ENCODE data around the gene FBRSL1.

Gene FBRSL1

GRCh38 chr12:132486168-132486567 lies 3.8 kb upstream of the FBRSL1 start:
- H3K27me3 ChIP-seq (ENCODE audit: control insufficient read depth, insufficient read depth, low read length), result peaks cover 84% of the 10 kb centered on the region
- H3K9ac ChIP-seq (ENCODE audit: low read depth, low read length), result no peak overlapping the region
- no peaks in the 10 kb centered on the region for H3K9me3 ChIP-seq (ENCODE audit: control insufficient read depth, insufficient read depth, low read length)
- H3K27ac ChIP-seq (ENCODE audit: low read depth, low read length), result no peak overlapping the region
- H3K36me3 ChIP-seq (ENCODE audit: control insufficient read depth, insufficient read depth, low read length), result no peaks in the 10 kb centered on the region
- H3K4me1 ChIP-seq (ENCODE audit: control insufficient read depth, insufficient read depth, low read length), result peaks cover 4% of the 10 kb centered on the region; the same call in 1 of the 2 replicates
- no peak overlapping the region for H3K4me3 ChIP-seq (ENCODE audit: low read depth, low read length)

DNA sequence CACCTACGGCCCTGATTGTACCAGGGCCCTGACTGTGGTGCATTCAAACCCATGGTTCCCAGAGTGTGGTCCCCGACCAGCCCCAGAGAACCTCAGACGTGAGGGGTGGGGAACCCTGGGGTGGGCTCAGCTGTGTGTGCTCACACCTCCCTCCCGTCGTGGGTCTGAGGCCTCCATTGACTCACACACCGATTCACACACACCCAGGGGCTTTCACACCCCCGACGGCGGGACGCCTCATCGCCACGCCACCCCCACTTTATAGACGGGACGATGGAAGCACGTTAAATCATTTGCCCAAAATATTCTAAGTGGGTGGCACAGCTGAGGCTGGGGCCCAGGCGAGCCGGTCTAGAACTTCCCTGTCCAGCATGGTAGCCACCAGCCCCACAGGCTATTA lies 3.4 kb upstream of the FBRSL1 start:
- H3K27ac ChIP-seq (ENCODE audit: low read depth, low read length), result no peak overlapping the region
- no peaks in the 10 kb centered on the region for H3K9me3 ChIP-seq (ENCODE audit: control insufficient read depth, insufficient read depth, low read length)
- no peak overlapping the region for H3K9ac ChIP-seq (ENCODE audit: low read depth, low read length)
- H3K4me3 ChIP-seq (ENCODE audit: low read depth, low read length), result no peak overlapping the region
- no peaks in the 10 kb centered on the region for H3K36me3 ChIP-seq (ENCODE audit: control insufficient read depth, insufficient read depth, low read length)
- H3K27me3 ChIP-seq (ENCODE audit: control insufficient read depth, insufficient read depth, low read length), result peaks cover 82% of the 10 kb centered on the region
- peaks cover 4% of the 10 kb centered on the region; the same call in 1 of the 2 replicates for H3K4me1 ChIP-seq (ENCODE audit: control insufficient read depth, insufficient read depth, low read length)

DNA sequence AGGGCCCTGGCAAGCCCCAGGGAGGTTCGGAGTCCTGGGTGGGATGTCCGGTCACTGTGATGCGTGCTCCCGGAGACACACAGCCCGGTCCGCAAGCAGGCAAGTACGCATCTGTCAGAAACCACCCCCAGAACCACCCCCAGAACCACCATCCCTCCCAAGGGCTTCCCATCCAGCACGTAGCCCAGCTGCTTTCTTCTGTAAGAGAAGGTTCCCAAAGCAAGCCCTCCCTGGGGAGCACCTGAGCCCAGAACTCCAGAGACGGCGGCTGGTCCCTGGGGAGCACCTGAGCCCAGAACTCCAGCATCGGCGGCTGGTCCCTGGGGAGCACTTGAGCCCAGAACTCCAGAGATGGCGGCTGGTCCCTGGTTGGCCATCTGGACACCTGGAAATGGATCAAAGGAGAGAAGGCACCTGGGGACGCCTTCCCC lies 2.6 kb upstream of the FBRSL1 start:
- Histone ChIP-seq H3K4me1 (ENCODE audit: control insufficient read depth, insufficient read depth, low read length) (peaks cover 4% of the 10 kb centered on the region; the same call in 1 of the 2 replicates), H3K9me3 (ENCODE audit: control insufficient read depth, insufficient read depth, low read length) (no peaks in the 10 kb centered on the region), H3K27ac (ENCODE audit: low read depth, low read length) (no peak overlapping the region), H3K9ac (ENCODE audit: low read depth, low read length) (no peak overlapping the region), H3K4me3 (ENCODE audit: low read depth, low read length) (no peak overlapping the region), H3K27me3 (ENCODE audit: control insufficient read depth, insufficient read depth, low read length) (peaks cover 75% of the 10 kb centered on the region), H3K36me3 (ENCODE audit: control insufficient read depth, insufficient read depth, low read length) (no peaks in the 10 kb centered on the region)

- no peak overlapping the region for H3K27ac ChIP-seq (ENCODE audit: low read depth, low read length)
- no peak overlapping the region for H3K9ac ChIP-seq (ENCODE audit: low read depth, low read length)
- peak overlapping the region; percentile 55; the same call in 1 of the 2 replicates for H3K4me3 ChIP-seq (ENCODE audit: low read depth, low read length)
- peaks cover 4% of the 10 kb centered on the region; the same call in 1 of the 2 replicates for H3K4me1 ChIP-seq (ENCODE audit: control insufficient read depth, insufficient read depth, low read length)
- H3K27me3 ChIP-seq (ENCODE audit: control insufficient read depth, insufficient read depth, low read length), result peaks cover 64% of the 10 kb centered on the region
- no peaks in the 10 kb centered on the region for H3K9me3 ChIP-seq (ENCODE audit: control insufficient read depth, insufficient read depth, low read length)
- H3K36me3 ChIP-seq (ENCODE audit: control insufficient read depth, insufficient read depth, low read length), result no peaks in the 10 kb centered on the region
Measured at GRCh38 chr12:132488127-132489077, 1.5 kb upstream of the FBRSL1 start.

DNA sequence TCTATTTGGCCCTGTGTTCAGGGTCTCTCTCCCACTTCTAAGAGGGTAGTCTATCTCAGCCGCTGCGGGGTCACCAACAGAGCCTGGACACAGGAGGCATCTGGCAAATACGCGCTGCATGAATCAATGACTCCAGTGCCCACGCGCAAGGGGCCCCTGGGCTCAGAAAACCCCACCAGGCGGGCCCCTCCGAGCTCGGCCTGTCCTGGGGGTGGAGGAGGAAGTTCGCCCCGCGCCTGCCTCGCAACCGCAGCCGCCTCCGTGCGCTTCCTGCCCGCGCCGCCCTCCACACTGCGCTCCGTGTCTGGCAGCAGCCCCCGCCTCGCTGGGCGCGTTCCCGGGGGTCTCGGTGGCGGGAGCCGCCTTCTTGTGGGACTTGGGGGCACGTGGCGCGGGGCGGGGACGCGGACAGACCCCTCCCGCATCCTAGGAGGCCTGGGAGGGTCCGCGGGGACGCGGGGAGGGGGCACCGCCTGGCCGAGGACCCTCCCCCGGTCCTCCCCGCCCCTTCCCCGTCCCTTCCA lies 811 bp upstream of the FBRSL1 start:
- H3K4me3 ChIP-seq (ENCODE audit: low read depth, low read length), result peak overlapping the region; percentile 55
- no peak overlapping the region for H3K27ac ChIP-seq (ENCODE audit: low read depth, low read length)
- no peaks in the 10 kb centered on the region for H3K9me3 ChIP-seq (ENCODE audit: control insufficient read depth, insufficient read depth, low read length)
- H3K9ac ChIP-seq (ENCODE audit: low read depth, low read length), result no peak overlapping the region
- no peaks in the 10 kb centered on the region for H3K36me3 ChIP-seq (ENCODE audit: control insufficient read depth, insufficient read depth, low read length)
- H3K4me1 ChIP-seq (ENCODE audit: control insufficient read depth, insufficient read depth, low read length), result peaks cover 4% of the 10 kb centered on the region; the same call in 1 of the 2 replicates
- H3K27me3 ChIP-seq (ENCODE audit: control insufficient read depth, insufficient read depth, low read length), result peaks cover 57% of the 10 kb centered on the region

GRCh38 chr12:132490422-132491137 lies 629 bp downstream of the FBRSL1 start:
- H3K36me3 ChIP-seq (ENCODE audit: control insufficient read depth, insufficient read depth, low read length), result no peaks in the 10 kb centered on the region
- H3K9me3 ChIP-seq (ENCODE audit: control insufficient read depth, insufficient read depth, low read length), result no peaks in the 10 kb centered on the region
- H3K4me3 ChIP-seq (ENCODE audit: low read depth, low read length), result peak overlapping the region; percentile 71
- no peak overlapping the region for H3K9ac ChIP-seq (ENCODE audit: low read depth, low read length)
- peaks cover 44% of the 10 kb centered on the region for H3K27me3 ChIP-seq (ENCODE audit: control insufficient read depth, insufficient read depth, low read length)
- no peak overlapping the region for H3K27ac ChIP-seq (ENCODE audit: low read depth, low read length)
- H3K4me1 ChIP-seq (ENCODE audit: control insufficient read depth, insufficient read depth, low read length), result peaks cover 4% of the 10 kb centered on the region; the same call in 1 of the 2 replicates

DNA sequence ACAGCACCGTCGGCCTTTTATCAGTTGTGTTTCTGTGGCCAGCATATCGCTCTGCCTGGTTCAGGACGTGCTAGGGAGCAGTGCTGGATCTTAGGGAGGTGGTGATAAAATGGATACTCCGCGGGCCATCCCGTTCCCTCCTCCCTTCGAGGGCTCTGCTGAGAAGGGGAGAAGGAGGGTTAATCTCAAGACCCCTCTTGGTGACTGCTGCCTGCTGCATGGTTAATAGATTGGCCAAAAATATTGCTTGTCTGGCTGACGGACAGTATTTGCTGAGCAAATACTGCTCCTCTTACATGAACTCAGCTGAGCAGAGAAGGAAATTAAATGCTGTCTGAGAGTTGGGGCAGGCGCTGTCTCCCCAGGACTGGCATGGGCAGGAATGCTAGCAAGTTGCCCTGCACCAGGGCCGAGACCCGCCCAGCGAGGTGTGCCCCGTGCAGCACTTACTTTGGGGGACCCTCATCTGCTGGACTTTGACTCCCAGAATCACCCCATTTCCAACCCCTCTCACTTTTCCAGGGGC lies 1.2 kb downstream of the FBRSL1 start:
- no peaks in the 10 kb centered on the region for H3K36me3 ChIP-seq (ENCODE audit: control insufficient read depth, insufficient read depth, low read length)
- H3K27ac ChIP-seq (ENCODE audit: low read depth, low read length), result no peak overlapping the region
- no peak overlapping the region for H3K9ac ChIP-seq (ENCODE audit: low read depth, low read length)
- H3K4me3 ChIP-seq (ENCODE audit: low read depth, low read length), result peak overlapping the region; percentile 71
- peaks cover 4% of the 10 kb centered on the region; the same call in 1 of the 2 replicates for H3K4me1 ChIP-seq (ENCODE audit: control insufficient read depth, insufficient read depth, low read length)
- H3K27me3 ChIP-seq (ENCODE audit: control insufficient read depth, insufficient read depth, low read length), result peaks cover 38% of the 10 kb centered on the region
- H3K9me3 ChIP-seq (ENCODE audit: control insufficient read depth, insufficient read depth, low read length), result no peaks in the 10 kb centered on the region

DNA sequence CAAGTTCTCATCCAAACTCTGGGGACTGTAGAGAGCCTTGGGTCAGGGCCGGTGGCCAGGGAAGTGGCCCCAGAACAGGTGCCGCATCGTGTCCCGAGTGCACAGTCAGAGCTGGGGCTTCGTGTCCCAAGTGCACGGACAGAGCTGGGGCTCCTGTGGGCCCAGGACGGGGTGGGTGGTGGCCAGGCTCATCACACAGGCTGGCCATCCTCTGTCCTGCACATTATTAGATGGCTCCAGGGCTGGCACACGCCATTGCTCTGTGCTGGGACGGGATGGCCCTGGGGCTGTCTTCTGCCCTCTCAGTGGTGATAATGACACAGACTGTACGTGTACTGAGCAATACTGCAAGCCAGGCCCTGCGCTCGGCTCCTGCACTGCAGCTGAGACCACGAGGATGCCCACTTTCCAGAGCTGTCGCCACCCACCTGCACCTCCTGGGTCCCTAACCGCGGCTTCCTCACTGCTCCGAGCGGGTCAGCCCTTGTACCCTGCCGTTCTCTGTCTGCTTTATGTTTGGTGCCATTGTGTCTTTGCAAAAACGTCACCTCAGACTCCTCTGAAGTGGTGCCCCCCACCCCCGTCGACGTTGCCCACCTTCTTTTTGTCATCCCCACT lies 1.9 kb downstream of the FBRSL1 start:
- no peaks in the 10 kb centered on the region for H3K9me3 ChIP-seq (ENCODE audit: control insufficient read depth, insufficient read depth, low read length)
- peaks cover 32% of the 10 kb centered on the region for H3K27me3 ChIP-seq (ENCODE audit: control insufficient read depth, insufficient read depth, low read length)
- peaks cover 4% of the 10 kb centered on the region; the same call in 1 of the 2 replicates for H3K4me1 ChIP-seq (ENCODE audit: control insufficient read depth, insufficient read depth, low read length)
- H3K27ac ChIP-seq (ENCODE audit: low read depth, low read length), result no peak overlapping the region
- peak overlapping the region; percentile 71; the same call in 1 of the 2 replicates for H3K4me3 ChIP-seq (ENCODE audit: low read depth, low read length)
- no peak overlapping the region for H3K9ac ChIP-seq (ENCODE audit: low read depth, low read length)
- H3K36me3 ChIP-seq (ENCODE audit: control insufficient read depth, insufficient read depth, low read length), result no peaks in the 10 kb centered on the region

DNA sequence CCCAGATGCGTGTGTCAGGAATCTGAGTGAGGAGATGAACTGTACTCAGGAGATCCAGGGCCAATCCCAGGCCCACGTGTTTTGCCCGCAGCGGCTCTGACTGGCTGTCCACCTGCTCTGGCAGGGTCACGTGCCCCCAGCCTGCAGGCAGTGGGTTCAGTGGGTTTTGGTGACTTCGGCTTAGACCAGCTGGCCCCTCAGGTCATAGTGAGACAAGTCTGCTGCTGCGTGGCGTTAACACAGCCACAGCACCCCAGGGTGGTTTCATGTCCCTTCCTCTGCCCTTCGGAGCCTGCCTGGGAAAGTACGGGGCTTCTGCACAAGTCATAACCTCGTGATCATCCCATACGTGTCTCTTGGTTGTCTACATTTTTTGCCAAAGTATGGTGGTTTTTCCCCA lies 2.6 kb downstream of the FBRSL1 start:
- Histone ChIP-seq H3K4me3 (ENCODE audit: low read depth, low read length) (no peak overlapping the region), H3K27me3 (ENCODE audit: control insufficient read depth, insufficient read depth, low read length) (peaks cover 25% of the 10 kb centered on the region), H3K4me1 (ENCODE audit: control insufficient read depth, insufficient read depth, low read length) (peaks cover 4% of the 10 kb centered on the region; the same call in 1 of the 2 replicates), H3K9me3 (ENCODE audit: control insufficient read depth, insufficient read depth, low read length) (no peaks in the 10 kb centered on the region), H3K27ac (ENCODE audit: low read depth, low read length) (no peak overlapping the region), H3K9ac (ENCODE audit: low read depth, low read length) (no peak overlapping the region), H3K36me3 (ENCODE audit: control insufficient read depth, insufficient read depth, low read length) (no peaks in the 10 kb centered on the region)

DNA sequence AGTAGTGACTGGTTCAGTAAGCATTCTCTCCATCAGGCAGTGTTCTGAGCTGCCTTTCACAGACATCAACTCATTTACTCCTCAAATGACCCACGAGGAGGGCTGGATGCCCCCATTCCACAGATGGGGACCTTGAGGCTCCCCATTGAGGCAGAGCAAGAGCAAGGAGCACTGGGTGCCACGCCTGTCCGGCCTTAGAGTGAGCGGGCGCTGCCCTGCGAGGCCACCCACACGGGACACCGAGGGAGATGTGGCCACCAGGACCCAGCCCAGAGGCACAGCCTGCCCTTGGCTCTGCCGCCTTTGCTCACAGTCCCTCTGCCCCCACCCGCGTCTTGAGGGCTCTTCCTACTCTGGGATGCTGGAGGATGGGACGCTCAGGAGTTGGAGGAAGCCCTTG lies 3.0 kb downstream of the FBRSL1 start:
- peaks cover 4% of the 10 kb centered on the region; the same call in 1 of the 2 replicates for H3K4me1 ChIP-seq (ENCODE audit: control insufficient read depth, insufficient read depth, low read length)
- H3K9ac ChIP-seq (ENCODE audit: low read depth, low read length), result no peak overlapping the region
- H3K27ac ChIP-seq (ENCODE audit: low read depth, low read length), result no peak overlapping the region

More for the DNA sequence above, 3.0 kb downstream of the FBRSL1 start:
- H3K9me3 ChIP-seq (ENCODE audit: control insufficient read depth, insufficient read depth, low read length), result no peaks in the 10 kb centered on the region
- H3K36me3 ChIP-seq (ENCODE audit: control insufficient read depth, insufficient read depth, low read length), result no peaks in the 10 kb centered on the region
- H3K4me3 ChIP-seq (ENCODE audit: low read depth, low read length), result no peak overlapping the region
- H3K27me3 ChIP-seq (ENCODE audit: control insufficient read depth, insufficient read depth, low read length), result peaks cover 21% of the 10 kb centered on the region

Measured in HUES48 (cell line).